GM19463 (cell line): ENCODE results near the gene PI4K2B.
"Not testable (repeated sequence)": the region's sequence is repeated elsewhere in the genome, so short reads cannot be mapped to it uniquely, and the experiment has no call there.

ENCODE experiments used
- ATAC-seq: cut with Tn5 transposase; IDR thresholded peaks from one replicate; pipeline ENCODE4 v1.9.1; 2021; ENCODE audit warnings: mild to moderate bottlenecking, moderate library complexity; ENCODE audit not compliant: unreplicated experiment

The PI4K2B gene

GRCh38 chr4:25302626-25303025 lies 68.8 kb downstream of the PI4K2B start:
- ATAC-seq: no peak

- no peak for ATAC-seq
These were observed 69.7 kb downstream of the PI4K2B start for GRCh38 chr4:25303578-25303977.

GRCh38 chr4:25306518-25307057 lies 72.8 kb downstream of the PI4K2B start:
- ATAC-seq: no peak

- no peak for ATAC-seq
These were observed 73.8 kb downstream of the PI4K2B start for GRCh38 chr4:25307596-25307995.

GRCh38 chr4:25308306-25308705 lies 74.5 kb downstream of the PI4K2B start:
- ATAC-seq: no peak

GRCh38 chr4:25308761-25309160 lies 74.9 kb downstream of the PI4K2B start:
- ATAC-seq: no peak

- ATAC-seq: peak; percentile 44
These were observed 76.4 kb downstream of the PI4K2B start for GRCh38 chr4:25310066-25310802.

GRCh38 chr4:25310803-25311166 lies 77.0 kb downstream of the PI4K2B start:
- ATAC-seq: peak; percentile 15

GRCh38 chr4:25312496-25313200 lies 78.8 kb downstream of the PI4K2B start, which contains the start of gene ZCCHC4:
Gene ZCCHC4 (plus strand): TSS chr4:25312774. CDS start chr4:25312810, 36 bp downstream.
- peak; percentile 81 for ATAC-seq

- no peak for ATAC-seq
These were observed 79.5 kb downstream of the PI4K2B start for GRCh38 chr4:25313201-25313895.

GRCh38 chr4:25320336-25320735 lies 86.5 kb downstream of the PI4K2B start:
- no peak for ATAC-seq

- peak; percentile 51 for ATAC-seq
These were observed 86.9 kb downstream of the PI4K2B start for GRCh38 chr4:25320773-25321172.

GRCh38 chr4:25321703-25322102 lies 87.9 kb downstream of the PI4K2B start:
- no peak for ATAC-seq

- ATAC-seq: not testable (repeated sequence)
These were observed 94.6 kb downstream of the PI4K2B start for GRCh38 chr4:25328463-25328862.
